Mucosa of stomach (tissue), 1 donor: ENCODE data around the gene TRIM38.
A peak's percentile ranks its signal among the peaks of the same experiment; 100 is the strongest.

ENCODE experiments used
- H3K27me3 ChIP-seq: one replicate; pipeline ENCODE4 v1.7.0; 2013; ENCODE audit warnings: mild to moderate bottlenecking, low read length; ENCODE audit not compliant: control insufficient read depth, insufficient read depth
- H3K36me3 ChIP-seq: one replicate; pipeline ENCODE4 v1.7.0; 2013; ENCODE audit warnings: low read length; ENCODE audit not compliant: control insufficient read depth, insufficient read depth
- H3K4me1 ChIP-seq: one replicate; pipeline ENCODE4 v1.7.0; 2013; ENCODE audit warnings: mild to moderate bottlenecking, low read length; ENCODE audit not compliant: control insufficient read depth, insufficient read depth
- H3K4me3 ChIP-seq: one replicate; pipeline ENCODE4 v1.7.0; 2013; ENCODE audit warnings: low read length
- H3K9ac ChIP-seq: one replicate; pipeline ENCODE4 v1.7.0; 2013; ENCODE audit warnings: mild to moderate bottlenecking, low read length, moderate library complexity
- H3K9me3 ChIP-seq: one replicate; pipeline ENCODE4 v1.7.0; 2013; ENCODE audit warnings: mild to moderate bottlenecking, low read length, moderate library complexity; ENCODE audit not compliant: control insufficient read depth
- donor health status: Pancreatic carcinoma.

Gene TRIM38

GRCh38 chr6:26019261-26019830 lies 56.7 kb downstream of the TRIM38 start:
- H3K36me3 ChIP-seq = no peaks in the 10 kb centered on the region
- no peaks in the 10 kb centered on the region for H3K9me3 ChIP-seq
- H3K4me3 ChIP-seq = no peak overlapping the region

GRCh38 chr6:26019967-26020328 lies 57.3 kb downstream of the TRIM38 start:
- no peaks in the 10 kb centered on the region for H3K36me3 ChIP-seq
- H3K4me1 ChIP-seq = peaks cover 3% of the 10 kb centered on the region
- no peaks in the 10 kb centered on the region for H3K27me3 ChIP-seq
- no peak overlapping the region for H3K4me3 ChIP-seq
- H3K9ac ChIP-seq = no peak overlapping the region
- H3K9me3 ChIP-seq = no peaks in the 10 kb centered on the region

More at GRCh38 chr6:26019261-26019830, 56.7 kb downstream of the TRIM38 start:
- Histone ChIP-seq H3K9ac (no peak overlapping the region), H3K27me3 (no peaks in the 10 kb centered on the region), H3K4me1 (no peaks in the 10 kb centered on the region)

- peak overlapping the region; percentile 83 for H3K9ac ChIP-seq
- no peaks in the 10 kb centered on the region for H3K27me3 ChIP-seq
- H3K4me1 ChIP-seq = peaks cover 8% of the 10 kb centered on the region
- no peaks in the 10 kb centered on the region for H3K36me3 ChIP-seq
- peak overlapping the region; percentile 83 for H3K4me3 ChIP-seq
- no peaks in the 10 kb centered on the region for H3K9me3 ChIP-seq
Measured at GRCh38 chr6:26020329-26021000, 57.9 kb downstream of the TRIM38 start.

GRCh38 chr6:26021001-26021349 lies 58.4 kb downstream of the TRIM38 start:
- Histone ChIP-seq H3K9me3 (no peaks in the 10 kb centered on the region), H3K4me1 (peaks cover 13% of the 10 kb centered on the region), H3K36me3 (no peaks in the 10 kb centered on the region), H3K27me3 (no peaks in the 10 kb centered on the region), H3K4me3 (peak overlapping the region; percentile 83), H3K9ac (peak overlapping the region; percentile 83)

- Histone ChIP-seq H3K27me3 (no peaks in the 10 kb centered on the region), H3K4me1 (peaks cover 14% of the 10 kb centered on the region), H3K4me3 (peak overlapping the region; percentile 83), H3K9me3 (no peaks in the 10 kb centered on the region), H3K9ac (peak overlapping the region; percentile 83), H3K36me3 (no peaks in the 10 kb centered on the region)
Measured at GRCh38 chr6:26021350-26022131, 58.9 kb downstream of the TRIM38 start.

- peak overlapping the region; percentile 83 for H3K9ac ChIP-seq
- peak overlapping the region; percentile 83 for H3K4me3 ChIP-seq
- H3K36me3 ChIP-seq = no peaks in the 10 kb centered on the region
- peaks cover 14% of the 10 kb centered on the region for H3K4me1 ChIP-seq
- H3K9me3 ChIP-seq = no peaks in the 10 kb centered on the region
- H3K27me3 ChIP-seq = no peaks in the 10 kb centered on the region
Measured at GRCh38 chr6:26022132-26022472, 59.5 kb downstream of the TRIM38 start.

- Histone ChIP-seq H3K9me3 (no peaks in the 10 kb centered on the region), H3K9ac (no peak overlapping the region), H3K4me1 (peaks cover 14% of the 10 kb centered on the region), H3K27me3 (no peaks in the 10 kb centered on the region), H3K4me3 (no peak overlapping the region), H3K36me3 (no peaks in the 10 kb centered on the region)
Measured at GRCh38 chr6:26022737-26023136, 60.1 kb downstream of the TRIM38 start.

- H3K9ac ChIP-seq = no peak overlapping the region
- no peak overlapping the region for H3K4me3 ChIP-seq
- no peaks in the 10 kb centered on the region for H3K36me3 ChIP-seq
- peaks cover 14% of the 10 kb centered on the region for H3K4me1 ChIP-seq
- H3K9me3 ChIP-seq = no peaks in the 10 kb centered on the region
- H3K27me3 ChIP-seq = no peaks in the 10 kb centered on the region
Measured at GRCh38 chr6:26024651-26025046, 62.0 kb downstream of the TRIM38 start.

GRCh38 chr6:26025047-26025893 lies 62.7 kb downstream of the TRIM38 start:
- Histone ChIP-seq H3K36me3 (no peaks in the 10 kb centered on the region), H3K4me1 (peaks cover 14% of the 10 kb centered on the region), H3K4me3 (peak overlapping the region; percentile 53), H3K9me3 (no peaks in the 10 kb centered on the region), H3K27me3 (no peaks in the 10 kb centered on the region), H3K9ac (peak overlapping the region; percentile 61)

GRCh38 chr6:26025894-26026832 lies 63.6 kb downstream of the TRIM38 start:
- Histone ChIP-seq H3K27me3 (no peaks in the 10 kb centered on the region), H3K9me3 (no peaks in the 10 kb centered on the region), H3K36me3 (no peaks in the 10 kb centered on the region), H3K4me1 (peaks cover 14% of the 10 kb centered on the region), H3K9ac (peak overlapping the region; percentile 61), H3K4me3 (peak overlapping the region; percentile 53)

GRCh38 chr6:26026833-26027490 lies 64.4 kb downstream of the TRIM38 start:
- Histone ChIP-seq H3K9ac (peak overlapping the region; percentile 61), H3K27me3 (no peaks in the 10 kb centered on the region), H3K36me3 (no peaks in the 10 kb centered on the region), H3K4me3 (peak overlapping the region; percentile 53), H3K4me1 (peaks cover 14% of the 10 kb centered on the region), H3K9me3 (no peaks in the 10 kb centered on the region)
